GM18870 (cell line): ENCODE data around the gene FAIM2.
"Not testable (repeated sequence)": the region's sequence is repeated elsewhere in the genome, so short reads cannot be mapped to it uniquely, and the experiment has no call there.

Experiments used
- ATAC-seq: cut with Tn5 transposase; IDR thresholded peaks from one replicate; pipeline ENCODE4 v1.9.1; 2021; ENCODE audit warnings: moderate library complexity; ENCODE audit not compliant: unreplicated experiment

FAIM2 gene

DNA sequence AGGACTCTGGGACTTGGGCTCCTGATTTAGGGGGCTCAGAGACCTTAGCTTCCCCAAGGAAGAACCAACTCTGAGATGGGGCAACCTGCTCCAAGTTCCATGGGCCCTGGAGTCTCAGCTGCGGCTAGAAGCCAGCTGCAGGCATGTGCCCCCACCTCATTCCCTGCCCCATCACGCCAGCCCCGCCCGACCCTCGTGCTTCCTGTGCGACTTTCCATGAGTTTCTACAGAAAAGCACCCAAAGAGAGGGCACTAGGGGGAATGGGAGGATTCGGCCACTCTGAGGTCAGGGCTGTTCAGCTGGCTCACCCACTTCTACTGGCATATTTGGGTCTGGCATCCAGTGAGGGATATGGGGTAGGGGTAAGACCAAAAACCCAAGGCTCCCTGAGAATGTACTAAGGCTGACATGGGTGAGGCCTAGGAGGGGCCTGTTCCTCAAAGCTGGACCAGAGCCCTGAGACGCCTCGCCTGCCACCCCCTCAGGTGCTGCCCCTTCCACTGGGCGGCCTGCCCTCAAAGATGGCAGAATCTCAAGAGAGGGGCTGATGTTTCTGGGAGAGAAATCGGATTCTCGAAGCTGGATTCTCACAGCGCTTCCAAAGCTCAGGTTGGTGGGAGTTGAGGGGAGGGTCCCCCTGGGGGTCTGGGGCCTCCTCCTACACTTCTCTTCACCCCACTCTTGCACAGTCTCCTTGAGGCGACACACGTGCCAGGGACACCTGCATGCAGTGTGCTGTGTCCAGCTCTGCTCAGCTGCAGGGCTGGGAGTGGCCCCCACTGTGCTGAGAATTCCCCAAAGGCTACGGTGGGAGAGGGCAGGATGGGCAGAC lies 22.1 kb downstream of the FAIM2 start:
- ATAC-seq = no peak

DNA sequence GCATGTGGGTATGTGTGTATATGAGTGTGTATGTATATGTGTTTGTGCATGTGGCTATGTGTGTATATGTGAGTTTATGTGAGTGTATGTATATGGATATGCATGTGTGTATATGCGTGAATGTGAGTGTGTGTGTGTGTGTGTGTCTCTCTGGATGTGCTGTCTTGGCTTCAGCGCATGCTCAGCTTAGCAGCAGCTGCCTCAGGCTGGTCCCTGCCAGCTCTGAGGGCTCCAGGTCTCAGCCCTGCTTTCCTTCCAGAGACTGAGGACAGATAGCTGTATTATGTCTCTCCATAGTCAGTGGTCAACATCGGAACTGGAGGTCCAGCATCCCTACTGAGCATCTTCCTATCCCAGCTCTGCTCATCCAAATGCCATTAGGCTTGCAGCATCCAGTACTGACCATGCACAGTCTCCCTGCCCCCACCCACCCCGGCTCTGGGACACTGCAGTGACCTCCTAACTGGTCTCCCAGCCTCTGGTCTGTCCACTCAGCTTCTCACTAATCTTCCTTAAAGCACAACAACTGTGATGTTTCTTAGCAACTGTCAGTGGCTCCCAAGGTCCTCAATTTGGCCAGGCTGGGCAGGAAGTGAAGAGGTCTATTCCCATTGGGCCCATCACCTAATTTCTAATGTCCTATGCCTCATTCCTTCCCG lies 22.8 kb downstream of the FAIM2 start:
- ATAC-seq = no peak

DNA sequence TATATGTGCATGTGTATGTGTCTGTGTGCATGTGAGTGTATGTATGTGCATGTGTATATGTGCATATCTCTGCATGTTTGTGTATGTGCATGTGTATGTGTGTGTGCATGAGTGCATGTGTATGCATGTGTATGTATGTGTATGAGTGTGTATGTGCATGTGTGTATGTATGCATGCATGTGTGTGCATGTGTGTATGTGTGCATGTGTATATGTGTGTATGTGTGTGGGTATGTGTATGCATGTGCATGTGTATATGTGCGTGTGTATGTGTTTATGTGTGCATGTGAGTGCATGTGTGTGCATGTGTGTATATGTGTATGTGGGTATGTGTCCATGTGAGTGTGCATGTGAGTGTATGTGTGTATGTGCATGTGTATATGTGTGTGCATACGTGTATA lies 24.6 kb downstream of the FAIM2 start:
- not testable (repeated sequence) for ATAC-seq

DNA sequence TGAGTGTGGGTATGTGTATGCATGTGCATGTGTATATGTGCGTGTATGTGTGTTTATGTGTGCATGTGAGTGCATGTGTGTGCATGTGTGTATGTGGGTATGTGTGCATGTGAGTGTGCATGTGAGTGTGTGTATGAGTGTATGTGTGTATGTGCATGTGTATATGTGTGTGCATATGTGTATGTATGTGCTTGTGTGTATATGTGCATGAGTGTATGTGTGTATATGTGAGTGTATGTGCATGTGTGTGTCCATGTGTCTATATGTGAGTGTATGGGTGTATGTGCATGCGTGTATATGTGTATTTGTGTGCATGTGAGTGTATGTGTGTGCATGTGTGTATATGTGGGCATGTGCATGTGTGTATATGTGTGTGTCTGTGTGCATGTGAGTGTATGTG lies 25.7 kb downstream of the FAIM2 start:
- no peak for ATAC-seq

DNA sequence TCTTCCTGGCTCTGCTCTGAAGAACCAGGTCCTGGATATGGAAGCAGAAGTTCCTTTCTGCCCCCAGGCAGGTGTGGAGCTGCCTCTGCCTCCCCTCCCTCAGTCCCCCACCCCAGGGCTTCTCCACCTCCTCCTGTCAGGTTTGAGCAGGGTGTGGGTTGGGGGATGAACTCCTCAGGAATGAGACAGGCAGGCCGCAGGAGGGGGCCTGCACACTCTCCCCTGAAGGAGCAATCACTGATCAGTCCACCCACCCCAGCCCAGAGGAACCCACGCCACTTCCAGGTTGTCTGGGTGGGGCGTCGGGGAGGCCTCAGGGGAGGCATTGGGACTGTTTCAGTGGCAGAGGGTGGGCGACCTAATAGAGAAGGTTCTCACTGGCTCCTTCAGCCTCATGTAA lies 26.6 kb downstream of the FAIM2 start:
- ATAC-seq = no peak

DNA sequence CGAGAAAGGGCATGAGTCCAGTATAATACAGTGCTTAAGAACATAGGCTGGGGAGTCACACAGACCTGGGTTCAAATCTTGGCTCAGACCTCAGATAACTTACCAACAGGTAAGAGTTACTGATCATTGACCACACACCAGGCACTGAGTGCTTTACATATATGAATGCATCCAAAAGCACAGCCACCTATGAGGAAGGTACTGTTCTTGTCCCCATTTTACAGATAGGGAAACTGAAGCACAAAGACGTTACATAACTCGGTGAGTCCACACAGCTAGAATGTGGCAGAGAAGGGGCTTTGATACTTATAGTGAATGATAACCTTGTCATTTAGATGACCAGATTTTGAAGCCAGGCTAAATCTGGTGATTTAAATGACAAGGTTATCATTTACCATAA lies 27.6 kb downstream of the FAIM2 start:
- no peak for ATAC-seq

DNA sequence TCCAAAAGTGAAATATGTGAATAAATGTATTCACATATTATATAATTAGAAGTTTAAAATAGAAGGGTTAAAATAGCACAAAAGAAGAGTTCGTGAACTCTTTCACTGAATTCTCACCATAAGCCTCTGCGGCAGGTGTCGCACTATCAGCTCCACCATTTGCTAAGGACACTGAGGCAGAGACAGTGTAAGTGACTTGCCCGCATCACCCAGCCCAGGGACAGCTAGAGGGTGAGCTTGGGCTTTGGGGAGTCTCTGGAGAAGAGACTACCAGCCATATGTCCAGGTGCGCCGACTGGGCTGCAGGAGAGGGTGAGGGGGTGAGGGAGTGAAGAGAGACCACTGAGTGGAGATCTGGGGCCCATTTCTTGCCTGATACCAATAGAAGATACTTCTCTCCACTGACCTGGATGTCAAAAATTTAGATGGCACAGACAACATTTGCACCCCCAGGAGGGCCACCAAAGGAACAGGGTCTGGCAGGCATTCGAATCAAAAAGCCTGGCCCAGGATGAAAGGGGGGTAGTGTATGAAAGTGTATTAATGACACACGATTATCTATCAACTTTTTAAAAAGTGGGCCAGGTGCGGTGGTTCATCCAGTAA lies 28.5 kb downstream of the FAIM2 start:
- no peak for ATAC-seq

DNA sequence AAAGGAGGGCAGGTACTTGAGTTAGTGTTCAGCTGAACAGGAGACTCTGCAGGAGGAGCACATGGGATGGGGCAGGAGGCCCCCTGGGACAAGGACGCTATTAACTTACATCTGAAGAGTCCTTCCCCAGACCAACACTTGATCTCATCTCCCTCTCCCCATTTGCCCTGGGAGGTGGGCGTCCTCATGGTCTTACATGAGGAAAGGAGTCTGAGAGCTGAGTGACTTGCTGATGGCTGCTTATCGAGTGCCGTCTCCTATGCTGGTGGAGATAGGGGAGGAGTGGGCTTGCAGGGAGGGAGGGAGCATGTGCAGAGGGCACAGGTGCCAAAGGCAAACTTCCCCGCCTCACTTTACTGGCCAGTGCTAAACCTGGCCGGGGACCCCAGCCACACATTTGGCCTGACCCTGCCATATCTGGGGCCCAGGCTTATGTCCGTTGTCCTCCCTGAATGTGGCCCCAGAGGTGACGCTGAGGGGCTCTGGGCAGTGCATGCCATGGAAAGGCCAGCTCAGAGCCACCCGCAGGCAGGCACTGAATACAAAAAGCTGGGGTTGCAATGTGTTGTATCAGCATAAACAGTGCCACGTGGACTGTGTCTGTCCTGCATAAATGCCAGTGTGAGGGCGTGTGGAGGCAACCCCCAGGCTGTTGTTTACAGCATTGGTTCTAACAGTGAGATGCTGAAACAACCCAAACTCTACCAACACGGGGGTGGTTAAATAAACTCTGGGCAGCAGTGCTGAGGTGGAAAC lies 29.4 kb downstream of the FAIM2 start:
- no peak for ATAC-seq

DNA sequence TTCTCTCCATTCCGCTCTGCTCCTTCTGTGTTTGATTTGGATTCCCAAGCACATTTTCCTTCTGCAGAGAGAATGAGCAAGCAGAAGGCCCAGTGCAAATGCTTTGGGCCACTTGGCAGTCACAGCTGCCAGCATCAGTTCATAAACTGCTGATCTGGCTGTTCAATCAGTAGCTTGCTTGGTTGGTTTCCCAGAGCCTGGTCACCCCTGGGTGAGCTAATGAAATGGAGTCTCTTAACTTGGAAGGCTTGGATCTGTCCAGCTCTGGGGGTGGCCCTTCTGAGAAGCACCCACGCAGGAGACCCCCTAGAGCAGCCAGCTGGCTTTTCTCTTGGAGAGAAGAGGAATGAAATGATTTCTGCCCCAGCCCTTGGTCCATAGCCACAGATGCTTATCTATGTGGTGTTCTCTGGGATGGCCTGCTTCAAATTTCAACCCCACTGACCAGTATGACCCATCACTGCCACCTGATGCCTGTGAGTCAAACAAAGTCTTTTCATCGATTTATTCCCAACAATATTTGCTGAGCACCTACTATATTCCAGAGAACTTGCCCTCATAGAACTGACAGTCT lies 30.3 kb downstream of the FAIM2 start:
- no peak for ATAC-seq

DNA sequence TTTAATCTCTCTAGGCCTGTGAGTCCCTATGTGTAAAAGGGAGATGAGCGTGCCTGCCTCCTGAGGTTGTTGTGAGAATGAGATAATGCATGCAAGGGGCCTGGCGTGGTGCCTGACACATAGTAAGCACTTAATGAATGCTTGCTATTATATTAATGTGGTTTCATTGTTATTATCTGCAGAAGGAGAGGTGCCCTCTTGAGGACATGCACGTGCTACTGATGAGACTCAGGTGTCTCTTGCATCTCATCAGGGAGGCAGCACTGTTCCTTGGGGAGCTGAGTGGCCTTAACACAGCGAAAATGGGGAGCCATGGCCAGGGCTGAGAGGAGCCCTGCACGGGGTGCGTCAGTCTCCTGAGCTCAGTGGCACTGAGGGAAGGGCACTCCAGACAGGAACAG lies 30.9 kb downstream of the FAIM2 start:
- no peak for ATAC-seq

DNA sequence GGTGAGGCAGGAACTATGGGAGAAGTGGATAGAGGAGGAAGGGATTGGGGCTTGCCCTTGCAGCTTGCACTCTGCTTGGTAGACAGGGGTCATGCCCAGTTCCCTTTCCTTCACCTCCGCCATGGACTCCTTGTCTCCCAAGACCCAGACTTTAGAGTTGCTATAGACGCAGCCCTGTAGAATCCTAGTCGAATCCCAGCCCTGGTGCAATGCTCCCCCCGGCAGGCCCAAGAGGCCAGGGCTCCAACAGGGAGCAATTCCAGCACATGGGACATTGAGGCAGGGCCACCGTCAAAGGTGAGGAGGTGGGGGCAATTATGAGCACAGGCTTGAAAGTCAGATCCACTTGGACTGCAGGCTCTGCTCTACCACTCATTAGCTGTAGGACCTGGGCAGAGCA lies 31.3 kb downstream of the FAIM2 start:
- no peak for ATAC-seq

DNA sequence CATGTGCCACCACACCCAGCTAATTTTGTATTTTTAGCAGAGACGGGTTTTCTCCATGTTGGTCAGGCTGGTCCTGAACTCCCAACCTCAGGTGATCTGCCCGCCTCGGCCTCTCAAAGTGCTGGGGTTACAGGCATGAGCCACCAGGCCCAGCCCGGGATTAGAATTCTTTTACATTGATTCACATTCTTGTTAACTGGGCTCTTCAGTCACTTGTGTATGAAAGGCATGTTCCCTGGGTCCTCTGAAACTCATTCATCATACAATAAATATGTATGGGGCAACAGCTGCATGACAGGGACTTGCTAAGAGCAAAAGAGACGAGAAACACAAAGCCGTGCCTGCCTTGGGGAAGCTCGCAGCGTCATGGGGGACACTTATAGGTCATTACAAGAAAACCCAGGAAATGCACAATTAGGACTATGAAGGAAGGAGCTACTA lies 31.9 kb downstream of the FAIM2 start:
- ATAC-seq = not testable (repeated sequence)

DNA sequence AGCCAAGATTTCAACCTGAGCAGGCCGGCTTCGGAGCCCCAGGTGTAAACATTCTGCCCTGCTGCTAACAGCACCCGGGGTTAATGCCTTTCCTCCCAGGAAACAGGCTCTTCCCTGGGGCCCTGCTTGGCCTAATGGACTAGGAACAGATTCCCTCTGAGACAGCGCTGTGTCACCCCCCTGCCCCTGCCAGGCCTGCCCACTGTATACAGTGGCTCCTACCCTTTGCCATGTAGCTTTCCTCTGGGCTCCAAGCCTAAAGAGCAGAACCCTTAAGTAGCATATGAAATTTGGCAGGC lies 32.5 kb downstream of the FAIM2 start:
- ATAC-seq = no peak

DNA sequence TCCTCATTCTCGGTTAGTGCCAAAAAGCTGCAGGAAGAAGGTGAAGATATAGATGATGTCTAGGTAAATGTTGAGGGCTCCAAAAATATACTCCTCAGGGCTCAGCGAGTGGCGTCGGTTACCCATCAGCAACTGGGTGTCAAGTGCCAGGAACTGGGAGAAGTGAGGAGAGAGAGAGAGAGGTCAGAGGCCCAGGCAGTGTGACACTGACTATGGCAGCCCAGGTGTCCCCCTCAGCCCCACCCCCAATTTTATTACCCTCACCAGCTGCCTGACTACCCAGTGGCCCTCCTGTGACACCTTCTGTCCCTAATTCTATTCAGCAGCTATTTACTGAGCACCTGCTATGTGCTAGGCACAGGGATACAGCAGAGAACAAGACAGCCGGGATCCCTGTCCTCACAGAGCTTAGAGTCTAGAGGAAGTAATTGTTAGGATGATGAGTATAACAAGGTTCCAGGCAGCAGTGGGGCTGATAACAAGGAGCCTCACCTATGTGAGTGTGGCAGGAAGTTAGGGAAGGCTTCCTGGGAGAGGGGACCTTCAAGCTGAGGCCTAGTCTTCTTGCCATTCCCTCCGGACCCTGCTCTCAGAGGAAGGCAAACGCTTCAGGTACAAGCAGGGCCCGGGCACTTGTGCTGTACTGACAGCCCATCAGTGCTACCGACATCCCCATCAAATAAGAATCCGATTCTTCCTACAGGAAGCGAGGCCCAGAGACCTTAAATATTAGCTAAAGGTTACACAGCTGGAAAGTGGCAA lies 33.0 kb downstream of the FAIM2 start:
- ATAC-seq = no peak

DNA sequence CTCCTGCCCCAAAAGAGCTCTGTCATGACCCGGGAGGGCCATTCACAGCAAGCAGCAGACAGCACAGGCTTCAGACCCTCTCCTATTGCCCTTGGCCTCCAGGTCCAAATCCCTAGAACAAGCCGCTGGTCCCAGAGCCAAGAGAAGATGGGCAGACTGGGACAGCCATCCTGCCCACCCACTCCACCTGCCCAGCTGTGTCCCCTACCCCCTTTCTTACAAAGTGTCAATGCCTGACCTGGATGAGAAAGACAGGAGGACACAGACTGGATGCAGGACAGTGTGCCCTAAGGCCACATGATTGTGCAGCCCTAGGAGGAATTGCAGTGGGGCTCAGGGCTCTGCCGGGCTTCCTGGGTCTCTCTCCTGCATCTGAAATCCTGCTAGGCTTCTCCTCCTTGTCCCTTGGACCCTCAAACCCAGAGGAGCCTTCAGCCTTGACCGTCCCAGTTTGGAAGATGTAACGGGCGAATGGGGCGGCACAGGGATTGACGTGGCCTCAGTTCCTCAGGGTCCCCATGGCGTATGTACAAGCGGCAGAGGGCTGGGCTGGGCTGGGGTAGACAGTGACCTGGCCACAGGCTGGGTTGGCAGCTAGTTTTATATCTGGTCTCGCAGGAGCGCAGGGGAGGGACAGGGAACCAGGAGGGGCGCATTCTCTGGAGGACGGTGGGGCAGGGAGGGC lies 33.7 kb downstream of the FAIM2 start:
- no peak for ATAC-seq

DNA sequence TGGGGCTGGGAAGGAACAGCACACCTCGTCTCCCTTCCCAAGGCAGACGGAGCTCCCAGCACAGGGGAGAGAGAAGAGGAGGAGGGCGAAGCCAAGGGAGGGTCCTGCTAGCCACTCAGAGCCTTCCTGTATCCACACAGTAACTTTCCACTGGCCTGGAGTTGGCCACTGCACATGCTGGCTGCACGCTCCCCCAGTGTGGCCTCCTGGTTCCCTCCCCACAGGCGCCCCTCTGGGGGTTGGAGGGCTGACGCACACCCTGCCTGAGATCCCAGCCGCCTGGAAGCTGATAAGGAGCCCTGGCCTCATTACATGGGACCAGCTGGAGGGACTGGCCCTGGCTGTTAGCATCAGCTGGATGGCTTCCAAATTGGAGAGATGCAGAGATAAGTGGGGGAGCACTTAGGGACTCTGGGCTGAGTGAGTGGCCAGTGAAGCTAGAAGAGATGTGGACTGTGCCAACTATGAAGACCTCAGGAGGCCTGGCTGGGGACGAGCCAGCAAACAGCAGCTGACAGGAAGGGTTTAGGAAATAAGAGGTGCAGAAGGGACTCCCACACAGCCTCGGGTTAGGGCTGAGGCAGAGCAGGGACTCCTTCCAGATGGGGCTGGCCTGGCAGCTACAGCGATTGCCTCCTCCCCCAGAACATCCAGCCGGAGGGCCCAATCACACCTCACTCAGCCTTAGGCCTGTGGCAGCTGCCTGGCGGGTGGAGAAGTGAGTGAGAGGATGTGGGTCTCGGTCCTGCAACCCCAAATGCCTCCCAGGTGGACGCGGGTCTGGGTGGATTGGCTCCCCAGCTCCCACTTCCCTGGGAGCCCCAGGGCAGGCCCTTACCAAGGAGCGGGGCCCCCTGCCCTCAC lies 34.5 kb downstream of the FAIM2 start:
- no peak for ATAC-seq

DNA sequence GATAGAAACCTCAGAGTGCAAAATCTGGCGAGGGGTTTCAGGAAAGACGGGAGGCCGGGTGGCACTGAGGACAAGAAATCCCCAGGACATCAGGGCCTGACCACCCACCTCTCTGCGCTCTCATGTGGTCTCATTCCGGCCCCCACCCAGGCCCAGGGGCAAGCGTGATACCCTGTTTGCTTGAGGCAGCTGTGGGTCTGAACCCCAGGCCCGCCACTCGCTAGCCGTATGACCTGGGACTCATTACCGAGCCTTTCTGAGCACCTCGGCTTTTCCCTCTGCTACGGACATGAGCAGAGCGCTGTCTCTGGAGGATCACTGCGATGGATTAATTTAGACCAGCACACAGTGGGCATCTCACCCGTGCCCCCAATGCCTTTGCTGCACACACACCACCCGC lies 35.3 kb downstream of the FAIM2 start:
- ATAC-seq = no peak

DNA sequence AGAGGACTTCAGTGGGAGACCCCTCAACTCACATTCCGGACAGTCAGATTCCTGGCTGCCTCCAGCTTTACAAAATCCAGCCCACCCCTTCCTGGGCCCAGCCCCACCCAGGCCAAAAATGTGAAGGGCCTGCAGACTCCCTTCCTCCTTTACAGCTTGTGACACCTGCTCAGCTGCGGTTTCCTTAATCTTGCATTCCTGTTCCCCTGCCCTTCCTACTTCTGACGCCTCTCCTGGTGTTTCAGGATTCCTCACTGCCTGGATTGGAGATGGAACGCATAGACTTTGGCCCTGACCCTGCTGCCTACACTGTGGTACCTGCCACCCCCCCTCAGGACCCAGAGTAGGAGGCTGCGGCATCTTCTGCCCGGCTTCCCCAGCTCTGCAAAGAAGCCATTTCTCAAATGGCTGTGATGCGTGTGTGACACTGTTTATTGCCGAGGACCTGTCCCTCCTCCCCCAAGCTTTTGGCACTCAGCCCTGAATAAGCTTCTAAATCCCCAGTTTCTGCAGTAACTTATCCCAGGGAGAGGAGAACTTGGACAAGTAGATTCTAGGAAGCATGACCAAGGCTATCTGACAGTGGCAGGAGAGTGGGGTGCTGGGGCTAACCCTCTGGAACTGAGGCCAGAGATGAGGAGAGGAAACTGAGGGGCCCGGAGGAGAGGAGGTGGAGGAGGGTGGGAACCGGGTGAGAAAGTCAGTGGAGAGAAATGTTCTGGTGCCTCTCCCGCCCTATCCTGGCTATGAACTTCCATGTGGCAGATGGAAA lies 35.9 kb downstream of the FAIM2 start:
- ATAC-seq = no peak
